PC-9 (cell line): Measurements from ENCODE around the gene CDC7.
A peak's percentile ranks its signal among the peaks of the same experiment; 100 is the strongest.

Source experiments
- CTCF ChIP-seq: fragments of 200-600 bp; sonication (generic); conservative IDR thresholded peaks from 2 replicates; pipeline ENCODE4 v1.6.1; 2017; ENCODE audit warnings: mixed run types, antibody characterized with exemption, mild to moderate bottlenecking, moderate library complexity
- EZH2 ChIP-seq: fragments of 200-600 bp; sonication (generic); IDR thresholded peaks from 2 replicates; pipeline ENCODE4 v1.8.0; 2017; ENCODE audit warnings: antibody characterized with exemption, low read depth

- TF ChIP-seq CTCF: peak; percentile 39; the same call in 1 of the 2 replicates
- no peak for TF ChIP-seq EZH2
Observed at GRCh38 chr1:91501523-91501851, 836 bp downstream of the CDC7 start.
